ENCODE results near the gene KRTAP2-3.
"Not testable (repeated sequence)": the region's sequence is repeated elsewhere in the genome, so short reads cannot be mapped to it uniquely, and the experiment has no call there.

Gene KRTAP2-3

GRCh38 chr17:41060052-41060604 is at the start of gene KRTAP2-3:
KRTAP2-3 (minus strand) TSS chr17:41060114; CDS start chr17:41060050, 64 bp downstream.
- no peak for DNase-seq

- DNase-seq: not testable (repeated sequence)
Measured at GRCh38 chr17:41108728-41109386, 48.9 kb upstream of the KRTAP2-3 start.

GRCh38 chr17:41107941-41108450 is 48.1 kb upstream of the KRTAP2-3 start:
- no peak for DNase-seq

- DNase-seq: not testable (repeated sequence)
Measured at GRCh38 chr17:41105347-41105746, 45.4 kb upstream of the KRTAP2-3 start, which contains the start of gene KRTAP4-9. KRTAP4-9 (plus strand) TSS chr17:41105389; CDS start chr17:41105389, 0 bp downstream.

- not testable (repeated sequence) for DNase-seq
Measured at GRCh38 chr17:41104386-41105038, 44.6 kb upstream of the KRTAP2-3 start.

- no peak for DNase-seq
Measured at GRCh38 chr17:41103896-41104295, 44.0 kb upstream of the KRTAP2-3 start.

GRCh38 chr17:41101586-41102259 is 41.8 kb upstream of the KRTAP2-3 start, which contains the start of gene KRTAP4-16:
KRTAP4-16 (minus strand) TSS chr17:41102209; CDS start chr17:41102209, 0 bp downstream.
- no peak for DNase-seq

- DNase-seq: not testable (repeated sequence)
Measured at GRCh38 chr17:41099682-41100480, 40.0 kb upstream of the KRTAP2-3 start.

GRCh38 chr17:41098481-41098880 is 38.6 kb upstream of the KRTAP2-3 start:
- no peak for DNase-seq

GRCh38 chr17:41098042-41098441 is 38.1 kb upstream of the KRTAP2-3 start, which contains the start of gene KRTAP4-8:
KRTAP4-8 (minus strand) TSS chr17:41098142; CDS start chr17:41098084, 58 bp downstream.
- no peak for DNase-seq

- DNase-seq: no peak
Measured at GRCh38 chr17:41096055-41096454, 36.1 kb upstream of the KRTAP2-3 start.

GRCh38 chr17:41088760-41089352 is 28.9 kb upstream of the KRTAP2-3 start:
- DNase-seq: not testable (repeated sequence)

GRCh38 chr17:41084100-41084856 is 24.4 kb upstream of the KRTAP2-3 start, which contains the start of gene KRTAP4-7:
KRTAP4-7 (plus strand) TSS chr17:41084150; CDS start chr17:41084207, 57 bp downstream.
- not testable (repeated sequence) for DNase-seq

- not testable (repeated sequence) for DNase-seq
Measured at GRCh38 chr17:41083427-41083826, 23.5 kb upstream of the KRTAP2-3 start.

GRCh38 chr17:41082626-41083025 is 22.7 kb upstream of the KRTAP2-3 start:
- no peak for DNase-seq

- DNase-seq: no peak
Measured at GRCh38 chr17:41076788-41077187, 16.9 kb upstream of the KRTAP2-3 start.

- no peak for DNase-seq
Measured at GRCh38 chr17:41073676-41074075, 13.8 kb upstream of the KRTAP2-3 start.

GRCh38 chr17:41071606-41072360 is 11.9 kb upstream of the KRTAP2-3 start:
- DNase-seq: no peak

GRCh38 chr17:41069031-41069430 is 9.1 kb upstream of the KRTAP2-3 start:
- no peak for DNase-seq

GRCh38 chr17:41067281-41067680 is 7.4 kb upstream of the KRTAP2-3 start:
- no peak for DNase-seq
